Endothelial cell (in vitro differentiated cells): ENCODE measurements around the gene PRKAR1A. TPM values are rescaled to one million over a fixed set of nuclear protein-coding genes. Genes with fewer than 3 reads are reported as not detected.

Experiments used
- DNase-seq: peaks from one replicate; pipeline ENCODE4 v3.0.0; 2021; ENCODE audit warnings: low spot score
- H3K27ac Mint-ChIP-seq: one replicate; pipeline ENCODE4 v1.8.0; 2021; ENCODE audit warnings: mixed read lengths, inconsistent platforms; ENCODE audit not compliant: unreplicated experiment
- H3K27me3 Mint-ChIP-seq: one replicate; pipeline ENCODE4 v1.8.0; 2021; ENCODE audit warnings: mild to moderate bottlenecking, moderate library complexity, mixed read lengths, inconsistent platforms; ENCODE audit not compliant: unreplicated experiment
- H3K36me3 Mint-ChIP-seq: one replicate; pipeline ENCODE4 v1.8.0; 2021; ENCODE audit warnings: mild to moderate bottlenecking, low read depth, mixed read lengths, inconsistent platforms; ENCODE audit not compliant: unreplicated experiment
- H3K4me1 Mint-ChIP-seq: one replicate; pipeline ENCODE4 v1.8.0; 2021; ENCODE audit warnings: mild to moderate bottlenecking, mixed read lengths, inconsistent platforms; ENCODE audit not compliant: unreplicated experiment
- H3K4me3 Mint-ChIP-seq: one replicate; pipeline ENCODE4 v1.8.0; 2021; ENCODE audit warnings: mild to moderate bottlenecking, mixed read lengths, inconsistent platforms; ENCODE audit not compliant: unreplicated experiment
- H3K9me3 Mint-ChIP-seq: one replicate; pipeline ENCODE4 v1.8.0; 2021; ENCODE audit warnings: mixed read lengths, inconsistent platforms; ENCODE audit not compliant: unreplicated experiment
- CTCF ChIP-seq: fragments of 200-600 bp; sonication (generic); IDR thresholded peaks from one replicate; pipeline ENCODE4 v1.5.0; 2021; ENCODE audit warnings: antibody characterized with exemption; ENCODE audit not compliant: unreplicated experiment
- total RNA-seq: library from RNA; stranded (reverse); fragmentation: NEBNext Ultra II Directional; extraction: Animal tissue kit (Norgen Biotek cat#: 25700); gene quantifications from one replicate; pipeline ENCODE4 v1.2.1, GENCODE V29; 2021; ENCODE audit not compliant: unreplicated experiment

The PRKAR1A gene
- total RNA-seq, 1 donor from 2014 or later, result 248 TPM

GRCh38 chr17:68511254-68511670, 968 bp upstream of the PRKAR1A start:
- no peak for DNase-seq
- peaks cover 24% of the 10 kb centered on the region for H3K36me3 Mint-ChIP-seq
- peak overlapping the region; percentile 92 for H3K4me3 Mint-ChIP-seq
- H3K27ac Mint-ChIP-seq, result peak overlapping the region; percentile 99
- no peak for TF ChIP-seq CTCF
- no peaks in the 10 kb centered on the region for H3K9me3 Mint-ChIP-seq
- H3K27me3 Mint-ChIP-seq, result peaks cover 20% of the 10 kb centered on the region
- H3K4me1 Mint-ChIP-seq, result peaks cover 49% of the 10 kb centered on the region

- peak overlapping the region; percentile 99 for H3K27ac Mint-ChIP-seq
- peak overlapping the region; percentile 92 for H3K4me3 Mint-ChIP-seq
- H3K4me1 Mint-ChIP-seq, result peaks cover 49% of the 10 kb centered on the region
- peak; percentile 76 for DNase-seq
- H3K36me3 Mint-ChIP-seq, result peaks cover 27% of the 10 kb centered on the region
- no peaks in the 10 kb centered on the region for H3K9me3 Mint-ChIP-seq
- H3K27me3 Mint-ChIP-seq, result peaks cover 20% of the 10 kb centered on the region
- no peak for TF ChIP-seq CTCF
Measured at GRCh38 chr17:68511671-68512246, 471 bp upstream of the PRKAR1A start.

- Mint-ChIP-seq H3K27me3 (peaks cover 22% of the 10 kb centered on the region), H3K27ac (peak overlapping the region; percentile 100), H3K4me3 (peak overlapping the region; percentile 100), H3K9me3 (no peaks in the 10 kb centered on the region), H3K36me3 (peaks cover 39% of the 10 kb centered on the region), H3K4me1 (peaks cover 51% of the 10 kb centered on the region)
- TF ChIP-seq CTCF, result no peak
- DNase-seq, result no peak
Measured at GRCh38 chr17:68512960-68513474, 787 bp downstream of the PRKAR1A start.

- no peaks in the 10 kb centered on the region for H3K9me3 Mint-ChIP-seq
- DNase-seq, result no peak
- H3K4me1 Mint-ChIP-seq, result peaks cover 55% of the 10 kb centered on the region
- H3K4me3 Mint-ChIP-seq, result peak overlapping the region; percentile 100
- peaks cover 45% of the 10 kb centered on the region for H3K36me3 Mint-ChIP-seq
- peaks cover 22% of the 10 kb centered on the region for H3K27me3 Mint-ChIP-seq
- peak overlapping the region; percentile 100 for H3K27ac Mint-ChIP-seq
- TF ChIP-seq CTCF, result no peak
Measured at GRCh38 chr17:68513932-68514331, 1.7 kb downstream of the PRKAR1A start.

GRCh38 chr17:68514831-68515635, 2.8 kb downstream of the PRKAR1A start:
- H3K36me3 Mint-ChIP-seq, result peaks cover 55% of the 10 kb centered on the region
- no peak for DNase-seq

More at GRCh38 chr17:68514831-68515635, 2.8 kb downstream of the PRKAR1A start:
- peaks cover 54% of the 10 kb centered on the region for H3K4me1 Mint-ChIP-seq
- H3K9me3 Mint-ChIP-seq, result no peaks in the 10 kb centered on the region
- H3K27ac Mint-ChIP-seq, result peak overlapping the region; percentile 100
- H3K4me3 Mint-ChIP-seq, result peak overlapping the region; percentile 100
- peaks cover 22% of the 10 kb centered on the region for H3K27me3 Mint-ChIP-seq
- TF ChIP-seq CTCF, result no peak
